Body of pancreas (tissue), 4 donors: ENCODE measurements around the gene CEP72. TPM values are rescaled to one million over a fixed set of nuclear protein-coding genes. Genes with fewer than 3 reads are reported as not detected.
"Not testable (repeated sequence)": the region's sequence is repeated elsewhere in the genome, so short reads cannot be mapped to it uniquely, and the experiment has no call there.

ENCODE experiments used
- ATAC-seq: fragments of 150-250 bp; one replicate; pipeline ENCODE4 v1.9.1; 2016
- DNase-seq, 4 donors: peaks; one replicate each; pipeline ENCODE4 v3.0.0-alpha.2; 2019
- H3K27ac ChIP-seq, 4 donors: fragments of 200-600 bp; sonication (generic); 1 replicate in 3 of 4; 2 replicates in 1 of 4; pipeline versions ENCODE4 v1.5.1 to v1.6.1; 2016 to 2019; ENCODE audit warnings: mild to moderate bottlenecking in 1 of 4, mixed read lengths in 1 of 4, moderate library complexity in 1 of 4
- H3K27me3 ChIP-seq, 2 donors: fragments of 200-600 bp; sonication (generic); one replicate each; pipeline ENCODE4 v1.6.0; 2016; ENCODE audit warnings: mild to moderate bottlenecking in 1 of 2
- H3K36me3 ChIP-seq, 2 donors: fragments of 200-600 bp; sonication (generic); replicated peaks in 1 of 2; 2 replicates each; pipeline ENCODE4 v1.5.1; 2016; ENCODE audit warnings: low read depth in 2 of 2; ENCODE audit not compliant: insufficient read depth in 1 of 2
- H3K4me1 ChIP-seq: fragments of 200-600 bp; sonication (generic); one replicate; pipeline ENCODE4 v1.6.0; 2016
- H3K4me3 ChIP-seq, 2 donors: fragments of 200-600 bp; sonication (generic); 1 replicate in 1 of 2; 2 replicates in 1 of 2; pipeline ENCODE4 v1.5.1; 2016 to 2019
- H3K9me3 ChIP-seq, 3 donors: fragments of 200-600 bp; sonication (generic); 1 replicate in 2 of 3; 2 replicates in 1 of 3; pipeline ENCODE4 v1.5.1; 2016
- CTCF ChIP-seq, 7 experiments: fragments of 450-650 bp in 4 of 7; fragments of 200-600 bp in 3 of 7; sonication (generic) in 3 of 7; IDR thresholded peaks; one replicate each; pipeline ENCODE4 v1.5.1; 2016 to 2019; ENCODE audit warnings: antibody characterized with exemption in 7 of 7
- POLR2A ChIP-seq, 3 donors: fragments of 450-650 bp; IDR thresholded peaks; one replicate each; pipeline ENCODE4 v1.6.1; 2016; ENCODE audit warnings: antibody characterized with exemption in 3 of 3, mild to moderate bottlenecking in 2 of 3
- WGBS, 2 donors: methylation state at CpG; one replicate each; pipeline ENCODE4 v1.1.5; 2017; 5-methylcytosine and 5-hydroxymethylcytosine counted together
- intact Hi-C: fragments of 100-400 bp; cut with DNase I; formaldehyde crosslinking; loops from one replicate; pipeline ENCODE4 v1.15.1; 2023
- total RNA-seq, 2 donors: library from RNA; depleted of rRNA; stranded (reverse); fragments of >200 nt; gene quantifications; one replicate each; pipeline ENCODE4 v1.1.0, GENCODE V29; 2016

The CEP72 gene
- total RNA-seq, 2 donors from 2014 or later: 1.3 to 7.8 TPM

GRCh38 chr5:627840-628239 is 15.7 kb downstream of the CEP72 start:
- no peaks in the 10 kb centered on the region for H3K4me1 ChIP-seq
- H3K27ac ChIP-seq: no peak overlapping the region
- 93 to 94% methylated on average over 24 of the region's 24 CpGs for WGBS, 2 donors
- DNase-seq: no peak
- no peak for ATAC-seq
- TF ChIP-seq POLR2A (IDR thresholded peaks at IDR 0.05) (no peak), CTCF (IDR thresholded peaks at IDR 0.05) (no peak)
- peaks cover 0 to 2% of the 10 kb centered on the region in 2 donors for H3K36me3 ChIP-seq
- H3K9me3 ChIP-seq: no peaks in the 10 kb centered on the region
- intact Hi-C loops: no loop called here
- H3K27me3 ChIP-seq: no peaks in the 10 kb centered on the region
- no peak overlapping the region for H3K4me3 ChIP-seq

GRCh38 chr5:628351-629205 is 16.4 kb downstream of the CEP72 start:
- H3K4me1 ChIP-seq, H3K27me3 ChIP-seq, H3K36me3 ChIP-seq, H3K9me3 ChIP-seq, ATAC-seq, H3K4me3 ChIP-seq, H3K27ac ChIP-seq, intact Hi-C loops: not testable (repeated sequence)
- peak in 2 of 4 donors; percentile 4 to 8 for DNase-seq
- WGBS, 2 donors: 71 to 78% methylated on average over 17 to 19 of the region's 21 CpGs

DNA sequence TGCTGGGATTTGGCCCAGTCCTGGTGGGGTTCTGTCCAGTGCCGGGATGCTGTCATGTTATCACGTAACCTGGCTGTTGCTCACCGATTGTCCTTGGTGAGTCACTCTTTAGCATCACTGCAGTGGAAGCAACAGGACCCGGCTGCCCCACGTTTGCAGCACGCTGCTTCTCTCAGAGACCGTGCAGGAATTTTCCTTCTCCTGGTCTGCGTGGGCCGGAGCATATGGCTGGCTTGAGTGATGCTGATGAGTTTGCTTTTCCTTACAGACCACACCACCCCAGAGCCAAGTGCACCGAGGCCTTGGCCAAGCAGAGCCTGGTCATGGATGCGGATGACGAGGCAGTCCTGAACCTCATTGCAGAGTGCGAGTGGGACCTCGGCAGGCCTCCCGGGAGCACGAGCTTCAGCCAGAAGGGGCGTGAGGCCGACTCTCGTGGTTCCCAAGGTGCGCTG is 21.4 kb downstream of the CEP72 start:
- no peak for TF ChIP-seq POLR2A (IDR thresholded peaks at IDR 0.05)
- no peak for TF ChIP-seq CTCF (IDR thresholded peaks at IDR 0.05)
- Histone ChIP-seq H3K9me3 (no peaks in the 10 kb centered on the region), H3K4me1 (no peaks in the 10 kb centered on the region), H3K27ac (no peak overlapping the region), H3K27me3 (no peaks in the 10 kb centered on the region), H3K36me3 (peaks cover 0 to 11% of the 10 kb centered on the region in 2 donors), H3K4me3 (no peak overlapping the region)
- intact Hi-C loops: no loop called here
- 84 to 96% methylated on average over 11 to 20 of the region's 20 CpGs for WGBS, 2 donors
- DNase-seq (no peak), ATAC-seq (no peak)

DNA sequence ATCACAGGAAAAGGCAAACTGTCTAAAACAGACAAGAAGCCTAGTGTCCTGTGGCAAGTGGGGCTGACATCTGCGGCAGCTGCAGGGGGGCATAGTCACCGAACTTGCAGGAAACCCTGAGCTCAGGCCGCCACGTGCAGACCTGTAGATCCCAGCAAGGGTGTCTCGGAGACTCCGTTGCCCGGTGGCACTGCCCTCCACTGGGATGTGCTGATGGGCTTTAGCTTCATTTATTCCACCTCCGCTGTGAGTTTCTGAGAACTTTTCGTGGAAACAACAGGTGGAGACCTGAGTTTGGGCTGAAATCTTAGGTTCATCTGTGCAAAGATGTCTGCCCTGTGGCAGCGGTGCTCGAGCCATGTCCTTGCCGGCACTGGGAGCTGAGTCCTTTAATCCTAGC is 22.1 kb downstream of the CEP72 start:
- ATAC-seq (no peak), DNase-seq (no peak)
- no peaks in the 10 kb centered on the region for H3K9me3 ChIP-seq
- no peak overlapping the region for H3K27ac ChIP-seq
- H3K27me3 ChIP-seq: no peaks in the 10 kb centered on the region
- TF ChIP-seq POLR2A (IDR thresholded peaks at IDR 0.05) (no peak), CTCF (IDR thresholded peaks at IDR 0.05) (no peak)
- intact Hi-C loops: no loop called here
- no peak overlapping the region for H3K4me3 ChIP-seq
- no peaks in the 10 kb centered on the region for H3K4me1 ChIP-seq
- WGBS, 2 donors: 90 to 95% methylated on average over 12 of the region's 12 CpGs
- peaks cover 0 to 11% of the 10 kb centered on the region in 2 donors for H3K36me3 ChIP-seq

DNA sequence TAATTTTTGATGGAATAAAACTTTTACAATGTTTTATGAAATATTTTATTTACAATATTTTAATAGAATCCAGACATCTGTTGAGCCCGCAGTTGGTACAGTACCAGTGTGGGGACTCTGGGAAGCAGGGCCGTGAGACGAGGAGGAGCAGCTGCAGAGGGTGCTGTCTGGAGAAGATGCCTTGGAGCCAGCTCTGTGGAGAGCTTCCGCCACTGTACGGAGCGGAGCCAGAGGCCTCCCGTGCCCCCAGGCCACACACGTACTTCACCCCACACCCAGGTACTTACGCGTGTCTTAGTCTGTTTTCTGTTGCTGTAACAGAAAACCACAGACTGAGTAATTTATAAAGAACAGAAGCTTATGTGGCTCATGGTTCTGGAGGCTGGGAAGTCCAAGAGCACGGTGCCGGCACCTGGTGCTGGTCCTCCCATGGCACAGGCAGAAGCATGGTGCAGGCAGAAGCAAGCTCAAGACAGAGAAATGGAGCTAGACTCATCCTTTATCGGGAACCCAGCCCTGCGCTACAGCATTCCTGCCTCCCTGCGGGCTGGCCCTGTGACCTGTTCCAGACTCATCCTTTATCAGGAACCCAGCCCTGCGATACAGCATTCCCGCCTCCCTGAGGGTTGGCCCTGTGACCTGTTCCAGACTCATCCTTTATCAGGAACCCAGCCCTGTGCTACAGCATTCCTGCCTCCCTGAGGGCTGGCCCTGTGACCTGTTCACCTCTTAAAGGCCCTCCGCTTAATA is 23.3 kb downstream of the CEP72 start:
- intact Hi-C loops: no loop called here
- DNase-seq (no peak), ATAC-seq (no peak)
- 92% methylated on average over 18 of the region's 18 CpGs for WGBS, 2 donors
- Histone ChIP-seq H3K4me3 (no peak overlapping the region), H3K27me3 (no peaks in the 10 kb centered on the region), H3K27ac (no peak overlapping the region), H3K4me1 (no peaks in the 10 kb centered on the region), H3K36me3 (peaks cover 0 to 11% of the 10 kb centered on the region in 2 donors), H3K9me3 (no peaks in the 10 kb centered on the region)
- TF ChIP-seq POLR2A (IDR thresholded peaks at IDR 0.05) (no peak), CTCF (IDR thresholded peaks at IDR 0.05) (no peak)
